HG03457 (cell line): ENCODE measurements around the gene SHC3.

ENCODE experiments used
- ATAC-seq: cut with Tn5 transposase; IDR thresholded peaks from one replicate; pipeline ENCODE4 v1.9.1; 2021; ENCODE audit warnings: moderate number of reproducible peaks; ENCODE audit not compliant: unreplicated experiment

SHC3 gene

GRCh38 chr9:89029788-89030187 lies 148.8 kb downstream of the SHC3 start:
- no peak for ATAC-seq

- ATAC-seq, result no peak
Observed at GRCh38 chr9:89026876-89027275, 151.7 kb downstream of the SHC3 start.

GRCh38 chr9:89025553-89025952 lies 153.1 kb downstream of the SHC3 start:
- ATAC-seq, result no peak

- no peak for ATAC-seq
Observed at GRCh38 chr9:89024727-89025126, 153.9 kb downstream of the SHC3 start.

GRCh38 chr9:89023740-89024139 lies 154.9 kb downstream of the SHC3 start:
- no peak for ATAC-seq

- no peak for ATAC-seq
Observed at GRCh38 chr9:89022902-89023301, 155.7 kb downstream of the SHC3 start.

- ATAC-seq, result no peak
Observed at GRCh38 chr9:89022001-89022759, 156.4 kb downstream of the SHC3 start.

- ATAC-seq, result no peak
Observed at GRCh38 chr9:89021154-89021803, 157.3 kb downstream of the SHC3 start.

GRCh38 chr9:89020754-89021153 lies 157.9 kb downstream of the SHC3 start:
- no peak for ATAC-seq

GRCh38 chr9:89015336-89015735 lies 163.3 kb downstream of the SHC3 start:
- ATAC-seq, result no peak

GRCh38 chr9:89014153-89014552 lies 164.5 kb downstream of the SHC3 start:
- no peak for ATAC-seq

GRCh38 chr9:89013660-89014059 lies 165.0 kb downstream of the SHC3 start:
- no peak for ATAC-seq

- no peak for ATAC-seq
Observed at GRCh38 chr9:89012294-89013042, 166.2 kb downstream of the SHC3 start.

GRCh38 chr9:89011683-89012082 lies 166.9 kb downstream of the SHC3 start:
- no peak for ATAC-seq

GRCh38 chr9:89010526-89011111 lies 168.0 kb downstream of the SHC3 start:
- no peak for ATAC-seq

- ATAC-seq, result no peak
Observed at GRCh38 chr9:89010056-89010455, 168.6 kb downstream of the SHC3 start.

- no peak for ATAC-seq
Observed at GRCh38 chr9:89009546-89009840, 169.1 kb downstream of the SHC3 start.

- ATAC-seq, result no peak
Observed at GRCh38 chr9:89008744-89009545, 169.7 kb downstream of the SHC3 start.

GRCh38 chr9:89008055-89008743 lies 170.4 kb downstream of the SHC3 start:
- no peak for ATAC-seq
